Endometrial microvascular endothelial cells (primary cell): ENCODE data around the gene MAN2C1. TPM values are rescaled to one million over a fixed set of nuclear protein-coding genes. Genes with fewer than 3 reads are reported as not detected.
"Not testable (repeated sequence)": the region's sequence is repeated elsewhere in the genome, so short reads cannot be mapped to it uniquely, and the experiment has no call there.

Experiments
- in situ Hi-C: cut with HindIII; loops from 2 replicates; pipeline ENCODE4 v1.10.0; 2017; ENCODE audit warnings: low sequenced_read_pairs, low pct_unique_long_range_greater_than_20kb; ENCODE audit errors: inconsistent ontology term
- total RNA-seq: library from RNA; depleted of rRNA; stranded (reverse); fragments of >200 nt; gene quantifications from one replicate; pipeline ENCODE4 v1.2.3, GENCODE V29; 2015; ENCODE audit errors: inconsistent ontology term

Gene MAN2C1
- total RNA-seq, 1 donor from 2014 or later = 90.7 TPM

- in situ Hi-C loops = no loop called here
Measured at GRCh38 chr15:75361989-75362641, 6.3 kb downstream of the MAN2C1 start.

DNA sequence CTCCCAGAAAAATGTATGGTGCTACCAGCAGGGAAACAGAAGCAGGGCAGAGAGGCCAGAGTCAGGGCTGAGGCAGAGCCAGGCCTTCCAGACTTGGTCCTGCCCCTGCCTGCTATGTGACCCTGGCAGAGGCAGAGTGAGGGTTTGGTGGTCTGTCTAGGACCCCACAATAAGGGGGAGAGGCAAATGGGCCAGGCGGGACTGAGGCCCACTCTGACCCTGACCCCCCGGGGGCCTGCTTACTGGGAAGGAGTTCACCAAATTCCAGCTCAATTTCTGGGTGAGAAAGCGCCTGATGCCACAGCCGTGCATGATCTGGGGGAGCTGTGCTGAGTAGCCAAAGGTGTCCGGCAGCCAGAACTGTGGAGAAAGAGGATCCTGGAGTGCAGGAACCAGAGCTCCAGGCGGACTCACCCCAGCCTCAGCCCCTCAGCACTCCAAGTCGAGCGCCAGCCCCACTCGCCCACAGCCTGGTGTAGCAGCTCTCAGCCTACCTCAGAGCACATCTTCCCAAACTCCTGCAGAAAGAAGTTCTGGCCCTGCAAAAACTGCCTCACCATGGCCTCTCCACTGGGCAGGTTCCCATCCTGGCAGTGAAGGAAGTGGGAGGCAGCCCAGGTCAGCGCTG is 6.9 kb downstream of the MAN2C1 start:
- in situ Hi-C loops = no loop called here

DNA sequence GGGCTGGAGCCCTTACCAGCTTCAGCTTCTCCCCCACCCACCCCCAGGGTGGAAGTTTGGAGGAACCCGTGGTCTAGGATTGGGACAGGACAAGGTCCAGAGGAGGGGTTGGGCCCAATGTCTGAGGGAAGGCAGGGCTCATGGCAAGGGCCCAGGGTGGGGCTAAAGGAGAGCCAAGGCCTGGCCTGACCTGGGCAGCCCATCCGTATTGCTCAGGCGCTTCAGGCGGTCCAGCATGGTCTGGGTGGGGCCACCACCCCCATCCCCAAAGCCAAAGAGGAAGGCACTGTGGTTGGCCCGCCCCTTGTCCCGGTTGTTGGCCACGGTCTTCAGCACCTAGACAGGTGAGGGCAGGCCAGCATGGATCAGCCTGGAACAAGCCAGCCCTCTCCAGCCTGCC is 7.6 kb downstream of the MAN2C1 start:
- in situ Hi-C loops = no loop called here

DNA sequence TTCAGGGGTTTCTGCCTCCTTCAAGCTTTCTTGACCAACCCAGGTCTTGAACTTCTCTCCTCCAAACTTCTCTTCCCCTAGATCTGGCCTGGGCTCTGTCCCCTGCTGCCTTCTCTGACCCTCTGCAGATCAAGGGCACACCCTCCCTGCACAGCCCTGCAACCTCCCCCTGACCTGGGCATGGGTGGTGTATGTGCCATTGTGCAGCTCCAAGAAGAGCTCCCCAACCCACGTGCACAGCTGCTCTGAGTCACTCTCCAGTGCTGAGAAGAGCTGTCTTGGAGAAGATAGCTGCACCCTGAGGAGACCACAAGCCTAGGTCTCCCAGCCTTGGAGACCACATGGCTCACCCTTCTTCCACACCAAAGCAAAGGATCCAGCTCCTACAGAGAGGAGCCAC is 8.0 kb downstream of the MAN2C1 start:
- in situ Hi-C loops = no loop called here

DNA sequence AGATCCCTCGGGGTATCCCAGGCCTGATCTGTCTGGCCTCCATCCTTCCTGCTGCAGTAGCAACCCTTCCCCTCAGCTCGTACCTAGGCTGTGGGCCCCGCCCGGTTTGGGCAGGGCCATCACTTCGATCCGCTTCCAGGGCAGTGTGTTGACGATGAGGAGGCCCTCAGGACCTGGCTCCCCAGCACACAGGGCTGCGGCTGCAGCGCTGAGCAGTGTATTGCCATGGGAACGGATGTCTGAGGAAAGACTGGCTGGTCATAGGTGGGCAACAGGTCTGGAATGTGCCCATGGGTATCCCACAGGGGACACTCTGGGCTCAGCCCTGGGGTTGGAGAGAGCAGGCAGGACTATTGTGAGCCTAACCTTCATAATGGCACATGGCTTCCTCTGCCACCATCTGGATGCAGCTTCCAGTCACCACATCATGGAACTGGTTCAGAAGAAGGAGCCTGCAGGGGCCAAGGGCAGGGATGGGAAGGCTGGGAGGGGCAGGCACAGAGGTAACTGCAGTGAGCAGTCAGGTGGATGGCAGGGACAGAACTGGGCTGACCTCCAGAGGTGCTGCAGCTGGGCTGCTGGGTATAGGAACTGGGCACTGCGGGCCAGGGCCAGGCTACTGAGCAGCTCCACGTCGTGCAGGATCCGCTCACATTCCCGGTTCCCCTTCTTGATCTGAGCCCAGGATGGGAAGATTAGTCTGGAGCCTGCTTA is 8.7 kb downstream of the MAN2C1 start:
- in situ Hi-C loops = no loop called here

DNA sequence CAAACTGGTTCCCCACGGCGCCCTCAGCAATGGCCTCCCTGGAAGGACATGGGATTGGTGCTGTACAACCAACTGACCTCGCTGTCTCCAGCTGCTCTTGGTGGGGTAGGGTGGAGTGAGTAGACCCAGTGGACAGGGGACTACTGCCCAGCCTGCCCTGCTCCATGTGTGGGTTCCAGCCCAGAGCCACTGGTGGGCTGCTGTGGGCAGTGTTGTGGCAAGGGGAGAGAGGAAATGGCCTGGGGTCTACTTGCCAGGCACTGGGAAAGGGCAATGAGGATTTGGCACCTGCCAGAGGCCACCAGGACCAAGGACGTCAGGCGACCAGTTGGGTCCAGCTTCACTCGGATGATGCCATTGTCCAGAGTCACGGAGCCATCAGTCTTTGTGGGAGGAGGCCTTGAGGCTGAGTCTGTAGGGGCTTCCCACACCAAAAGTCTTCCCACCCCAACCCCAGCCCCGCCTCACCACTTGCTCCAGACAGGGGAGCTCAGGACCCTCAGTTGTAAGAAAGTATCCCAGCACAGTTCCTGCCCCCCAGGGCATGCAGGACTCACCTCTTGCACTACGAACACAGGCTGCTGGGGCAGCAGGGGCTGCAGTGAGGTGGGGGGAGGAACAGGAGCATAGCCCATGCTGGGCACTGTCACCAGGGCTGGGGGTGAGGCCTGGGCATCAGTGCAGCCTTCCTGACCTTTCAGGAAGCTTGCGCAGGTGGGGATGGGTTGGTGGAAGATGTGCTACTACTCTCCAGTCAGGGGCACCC is 9.5 kb downstream of the MAN2C1 start:
- in situ Hi-C loops = no loop called here

DNA sequence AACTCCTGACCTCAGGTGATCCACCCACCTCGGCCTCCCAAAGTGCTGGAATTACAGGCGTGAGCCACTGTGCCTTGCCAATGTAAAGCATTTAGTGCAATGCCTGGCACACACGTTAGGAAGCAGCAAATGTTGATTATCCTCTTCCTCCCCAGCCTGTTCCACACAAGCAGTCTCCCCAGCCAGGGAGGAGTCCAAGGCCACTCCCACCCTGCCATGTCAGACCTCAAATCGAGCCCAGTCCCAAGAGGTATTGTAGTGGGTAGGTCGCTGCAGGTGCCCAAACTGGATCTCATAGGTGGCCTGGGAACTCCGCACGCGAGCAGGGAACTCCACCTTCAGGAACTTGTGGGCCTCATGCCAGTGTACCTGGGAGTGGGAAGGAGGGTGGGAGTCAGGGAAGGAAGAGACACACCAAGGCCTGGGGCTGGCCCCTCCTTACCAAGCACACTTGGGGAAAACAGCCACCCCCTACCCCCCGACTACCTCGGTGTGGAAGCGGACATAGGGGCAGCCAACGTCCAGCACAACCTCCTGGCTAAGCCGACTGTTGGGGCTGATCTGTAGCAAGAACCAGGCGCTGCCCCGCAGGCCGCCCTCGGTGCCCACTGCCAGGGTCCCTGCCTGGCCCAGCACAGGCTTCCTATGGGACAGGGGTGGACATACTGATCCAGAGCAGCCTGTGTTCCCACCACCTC is 10.3 kb downstream of the MAN2C1 start:
- in situ Hi-C loops = no loop called here

DNA sequence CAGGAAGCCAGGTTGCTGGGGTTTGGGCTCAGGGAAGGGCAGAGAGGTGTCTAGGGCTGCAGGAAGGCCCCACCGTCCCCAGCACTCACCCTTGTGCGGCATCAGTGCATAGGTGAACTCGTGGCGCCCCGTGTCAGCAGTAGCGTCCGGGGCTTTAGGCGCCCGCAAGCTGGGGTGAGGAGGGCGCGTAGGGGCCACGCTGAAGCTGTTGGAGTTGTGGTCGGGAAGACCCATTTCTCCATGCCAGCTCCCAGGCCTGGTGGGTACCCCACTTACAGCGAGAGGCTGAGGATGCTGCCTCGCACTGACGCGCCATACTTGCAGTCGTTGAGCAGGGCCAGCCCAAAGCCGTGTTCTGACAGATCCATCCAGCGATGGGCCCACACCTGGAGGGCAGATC is 11.9 kb downstream of the MAN2C1 start:
- in situ Hi-C loops = no loop called here

DNA sequence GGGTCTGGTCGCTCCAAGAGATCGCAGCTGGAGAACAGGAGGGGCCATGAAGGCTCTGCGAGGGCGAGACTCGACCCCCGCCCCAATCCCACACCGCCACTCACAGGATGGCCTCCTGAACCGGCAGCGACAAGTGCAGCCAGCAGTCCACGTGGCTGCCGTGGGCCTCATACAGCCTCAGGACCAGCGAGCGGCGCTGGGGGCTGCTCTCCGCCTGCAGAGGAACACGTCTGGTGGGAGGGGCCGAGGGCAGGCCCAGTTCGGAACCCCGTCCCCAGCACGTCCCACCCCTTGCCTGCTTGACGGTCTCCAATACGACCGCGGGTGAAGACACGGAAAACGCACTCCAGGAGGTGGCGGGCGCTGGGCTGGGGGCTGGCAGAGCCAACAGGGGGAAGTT is 12.4 kb downstream of the MAN2C1 start:
- in situ Hi-C loops = no loop called here

GRCh38 chr15:75355369-75355768 is 13.0 kb downstream of the MAN2C1 start:
- in situ Hi-C loops = no loop called here

DNA sequence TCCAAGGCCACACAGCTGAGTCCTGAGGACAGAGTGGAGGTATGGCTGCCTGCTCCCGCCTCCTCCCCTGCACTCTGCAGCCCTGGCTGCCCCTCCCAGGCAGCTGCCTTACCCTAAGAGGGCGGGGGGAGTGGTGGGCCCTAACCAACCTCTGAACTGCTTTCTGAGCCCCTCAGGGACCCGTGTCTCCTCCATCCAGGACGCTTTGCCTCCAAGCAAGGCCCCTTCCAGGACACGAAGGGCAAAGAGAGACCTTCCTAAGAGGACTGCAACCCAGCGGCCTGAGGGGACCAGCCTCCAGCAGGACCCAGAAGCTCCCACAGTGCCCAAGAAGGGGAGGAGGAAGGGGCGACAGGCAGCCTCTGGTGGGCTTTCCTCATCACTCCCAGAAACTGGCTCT is 14.0 kb downstream of the MAN2C1 start:
- in situ Hi-C loops = no loop called here

GRCh38 chr15:75353604-75354003 is 14.8 kb downstream of the MAN2C1 start:
- in situ Hi-C loops = no loop called here

DNA sequence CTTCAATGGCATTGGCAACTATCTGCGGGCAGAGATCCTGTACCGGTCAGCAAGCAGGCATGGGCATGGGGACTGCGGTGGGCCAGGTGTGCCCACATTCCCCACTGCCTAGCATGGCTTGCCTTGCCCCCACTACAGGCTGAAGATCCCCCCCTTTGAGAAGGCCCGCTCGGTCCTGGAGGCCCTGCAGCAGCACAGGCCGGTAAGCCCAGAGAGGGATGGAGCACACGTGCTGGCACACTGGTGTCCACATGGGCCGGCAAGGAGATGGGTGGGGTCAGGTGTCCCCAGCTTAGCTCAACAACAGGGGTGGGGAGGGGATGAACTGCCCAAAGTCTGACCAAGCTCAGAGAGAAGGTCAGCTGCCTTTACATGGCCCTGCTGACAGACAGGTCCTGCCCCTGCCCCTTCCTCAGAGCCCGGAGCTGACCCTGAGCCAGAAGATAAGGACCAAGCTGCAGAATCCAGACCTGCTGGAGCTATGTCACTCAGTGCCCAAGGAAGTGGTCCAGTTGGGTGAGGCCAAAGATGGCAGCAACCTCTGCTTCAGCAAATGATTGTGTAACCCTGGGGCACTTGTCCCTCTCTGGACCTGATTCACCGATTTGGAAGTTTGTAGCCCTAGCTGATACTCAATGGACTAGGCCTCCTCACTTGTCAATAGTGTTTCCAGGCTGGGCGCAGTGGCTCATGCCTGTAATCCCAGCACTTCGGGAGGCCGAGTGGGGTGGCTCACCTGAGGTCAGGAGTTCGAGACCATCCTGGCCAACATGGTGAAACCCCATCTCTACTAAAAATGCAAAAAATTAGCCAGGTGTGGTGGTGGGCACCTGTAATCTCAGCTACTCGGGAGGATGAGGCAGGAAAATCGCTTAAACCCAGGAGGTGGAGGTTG is 16.0 kb downstream of the MAN2C1 start:
- in situ Hi-C loops = no loop called here

GRCh38 chr15:75350601-75351361 is 17.6 kb downstream of the MAN2C1 start:
- in situ Hi-C loops = no loop called here

DNA sequence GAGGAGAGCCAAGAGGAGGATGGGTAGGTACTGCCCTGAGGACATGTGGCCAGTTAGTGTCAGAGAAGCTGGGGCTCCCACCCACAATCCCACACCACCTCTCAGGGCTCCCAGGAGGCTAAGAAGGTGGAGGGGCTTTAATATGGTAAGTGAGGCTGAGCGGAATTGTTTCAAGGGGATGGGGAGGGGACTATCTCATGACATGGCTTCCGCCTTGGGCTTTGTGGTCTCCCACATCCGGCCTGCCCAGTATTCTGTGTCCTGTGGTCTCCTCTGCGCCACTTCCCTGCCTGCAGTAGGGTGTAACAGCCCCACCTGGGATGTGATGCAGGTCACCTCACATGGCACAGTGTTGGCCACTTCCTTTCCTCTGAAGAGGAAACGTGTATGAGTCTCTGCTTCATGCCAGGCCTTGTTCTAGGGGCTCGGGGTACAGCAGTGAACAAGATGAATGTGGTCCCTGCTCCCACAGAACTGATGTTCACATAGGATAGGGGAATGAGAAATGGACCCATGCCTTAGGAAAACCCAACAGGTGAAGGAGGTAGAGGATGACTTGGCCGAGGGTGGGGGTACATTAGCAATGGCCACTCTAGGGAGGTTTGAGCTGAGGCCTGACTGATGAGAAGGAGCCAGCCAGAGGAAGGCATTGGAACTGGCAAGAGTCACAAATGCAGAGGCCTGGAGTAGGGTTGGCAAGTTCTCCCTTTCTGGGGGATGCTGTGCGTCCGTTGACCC is 18.4 kb downstream of the MAN2C1 start:
- in situ Hi-C loops = no loop called here

DNA sequence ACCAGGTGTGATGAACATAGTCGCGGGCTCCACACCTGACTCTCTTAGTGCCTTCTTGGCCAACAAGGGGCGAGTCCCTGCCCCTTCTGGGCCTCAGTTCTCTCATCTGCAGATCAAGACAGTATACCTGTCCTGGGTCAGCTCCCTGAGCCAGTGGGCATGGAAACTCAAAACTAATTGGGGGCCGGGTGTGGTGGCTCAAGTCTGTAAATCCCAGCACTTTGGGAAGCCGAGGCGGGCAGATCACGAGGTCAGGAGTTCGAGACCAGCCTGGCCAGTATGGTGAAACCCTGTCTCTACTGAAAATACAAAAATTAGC is 19.1 kb downstream of the MAN2C1 start:
- in situ Hi-C loops = not testable (repeated sequence)
